Measurements from ENCODE around the gene MYO15A.

The MYO15A gene

GRCh38 chr17:18185391-18185790, 76.8 kb downstream of the MYO15A start:
- H3K4me1 ChIP-seq (ENCODE audit: insufficient read depth, insufficient read length), result peaks cover 5% of the 10 kb centered on the region
- TF ChIP-seq ZNF274 (IDR thresholded peaks at IDR 0.05; ENCODE audit: low read depth, low read length) (no peak), SUZ12 (IDR thresholded peaks at IDR 0.05; ENCODE audit: extremely low read depth, insufficient read depth, insufficient read length) (no peak), YY1 (IDR thresholded peaks at IDR 0.05; ENCODE audit: insufficient read depth, insufficient read length) (no peak)
- H3K9ac ChIP-seq (ENCODE audit: insufficient read length, low read depth), result peak overlapping the region; percentile 72
- H3K27me3 ChIP-seq (ENCODE audit: insufficient read depth, insufficient read length), result no peaks in the 10 kb centered on the region
- DNase-seq (ENCODE audit: low read depth, low spot score), result no peak
- no peaks in the 10 kb centered on the region for H3K9me3 ChIP-seq (ENCODE audit: insufficient read depth, low read length)
- H3K36me3 ChIP-seq (ENCODE audit: insufficient read depth, insufficient read length, low read length), result peaks cover 44% of the 10 kb centered on the region
- H3K4me3 ChIP-seq (ENCODE audit: insufficient read length, low read depth), result peak overlapping the region; percentile 68

DNA sequence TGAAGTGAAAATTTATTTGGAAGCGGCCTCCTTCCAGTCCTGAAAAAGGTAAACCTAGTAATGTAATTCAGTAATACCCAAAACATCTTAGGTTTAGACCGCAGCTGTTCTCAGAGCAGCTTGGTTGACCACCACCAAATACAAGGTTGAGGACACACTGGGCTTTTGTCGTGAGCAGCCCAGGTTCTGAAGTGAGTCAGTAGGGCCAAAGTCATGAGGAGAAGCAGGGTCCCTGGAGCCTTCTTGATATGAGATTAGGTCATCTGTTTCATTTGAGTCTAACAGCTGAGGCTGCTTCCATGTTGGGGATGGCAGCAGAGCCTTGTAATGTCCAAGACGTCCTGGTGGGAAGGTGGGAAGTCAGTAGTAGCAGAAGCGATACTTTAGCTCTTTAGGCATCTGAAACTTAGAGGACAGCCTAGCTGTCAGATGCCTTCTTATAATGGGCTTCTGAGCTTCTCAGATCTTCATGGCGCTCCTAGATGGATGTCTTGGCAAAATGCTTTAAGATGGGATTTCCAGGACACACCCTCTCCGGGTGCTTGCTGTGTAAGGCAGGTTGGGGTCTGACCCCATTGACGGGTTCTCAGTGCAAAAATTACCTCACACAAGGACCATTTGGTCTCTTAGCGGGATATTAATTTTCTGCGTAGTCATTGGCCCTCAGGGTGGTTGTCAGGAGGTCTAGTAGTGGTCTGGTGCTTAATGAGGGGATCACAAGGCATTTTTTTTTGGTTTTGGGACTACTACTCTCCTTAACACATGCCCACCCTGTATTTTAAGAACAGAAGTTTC, 77.5 kb downstream of the MYO15A start:
- DNase-seq (ENCODE audit: low read depth, low spot score), result no peak
- H3K36me3 ChIP-seq (ENCODE audit: insufficient read depth, insufficient read length, low read length), result peaks cover 47% of the 10 kb centered on the region
- TF ChIP-seq ZNF274 (IDR thresholded peaks at IDR 0.05; ENCODE audit: low read depth, low read length) (no peak), YY1 (IDR thresholded peaks at IDR 0.05; ENCODE audit: insufficient read depth, insufficient read length) (no peak), SUZ12 (IDR thresholded peaks at IDR 0.05; ENCODE audit: extremely low read depth, insufficient read depth, insufficient read length) (no peak)
- peak overlapping the region; percentile 41 for H3K4me3 ChIP-seq (ENCODE audit: insufficient read length, low read depth)
- H3K4me1 ChIP-seq (ENCODE audit: insufficient read depth, insufficient read length), result peaks cover 5% of the 10 kb centered on the region
- no peaks in the 10 kb centered on the region for H3K27me3 ChIP-seq (ENCODE audit: insufficient read depth, insufficient read length)
- peak overlapping the region; percentile 72 for H3K9ac ChIP-seq (ENCODE audit: insufficient read length, low read depth)
- no peaks in the 10 kb centered on the region for H3K9me3 ChIP-seq (ENCODE audit: insufficient read depth, low read length)

DNA sequence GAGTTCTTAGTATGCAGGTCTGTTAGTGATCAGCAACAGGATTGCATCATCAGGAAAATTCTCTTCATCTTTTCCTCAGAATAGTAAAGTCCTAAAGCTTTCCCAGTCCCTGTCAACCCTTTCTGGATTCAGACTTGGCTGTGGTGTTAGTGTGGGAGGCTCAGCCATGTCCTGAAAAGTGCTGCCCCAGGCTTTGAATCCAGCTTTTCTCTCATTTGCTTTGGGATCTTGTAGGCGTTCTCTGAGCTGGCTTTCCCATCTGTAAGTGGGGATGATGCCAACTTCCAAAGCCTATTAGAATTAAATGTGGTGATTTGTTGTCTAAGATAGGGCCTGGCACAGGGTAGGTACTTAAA, 78.0 kb downstream of the MYO15A start:
- H3K27me3 ChIP-seq (ENCODE audit: insufficient read depth, insufficient read length), result no peaks in the 10 kb centered on the region
- peaks cover 7% of the 10 kb centered on the region for H3K4me1 ChIP-seq (ENCODE audit: insufficient read depth, insufficient read length)
- peak overlapping the region; percentile 66 for H3K9ac ChIP-seq (ENCODE audit: insufficient read length, low read depth)
- DNase-seq (ENCODE audit: low read depth, low spot score), result no peak
- H3K36me3 ChIP-seq (ENCODE audit: insufficient read depth, insufficient read length, low read length), result peaks cover 53% of the 10 kb centered on the region
- H3K9me3 ChIP-seq (ENCODE audit: insufficient read depth, low read length), result no peaks in the 10 kb centered on the region
- no peak for TF ChIP-seq SUZ12 (IDR thresholded peaks at IDR 0.05; ENCODE audit: extremely low read depth, insufficient read depth, insufficient read length)
- H3K4me3 ChIP-seq (ENCODE audit: insufficient read length, low read depth), result peak overlapping the region; percentile 31

- no peak for DNase-seq (ENCODE audit: low read depth, low spot score)
- TF ChIP-seq ZNF274 (IDR thresholded peaks at IDR 0.05; ENCODE audit: low read depth, low read length), result no peak
- TF ChIP-seq YY1 (IDR thresholded peaks at IDR 0.05; ENCODE audit: insufficient read depth, insufficient read length), result no peak
- no peak for TF ChIP-seq SUZ12 (IDR thresholded peaks at IDR 0.05; ENCODE audit: extremely low read depth, insufficient read depth, insufficient read length)
- peaks cover 59% of the 10 kb centered on the region for H3K36me3 ChIP-seq (ENCODE audit: insufficient read depth, insufficient read length, low read length)
Measured at GRCh38 chr17:18187226-18187625, 78.7 kb downstream of the MYO15A start.

DNA sequence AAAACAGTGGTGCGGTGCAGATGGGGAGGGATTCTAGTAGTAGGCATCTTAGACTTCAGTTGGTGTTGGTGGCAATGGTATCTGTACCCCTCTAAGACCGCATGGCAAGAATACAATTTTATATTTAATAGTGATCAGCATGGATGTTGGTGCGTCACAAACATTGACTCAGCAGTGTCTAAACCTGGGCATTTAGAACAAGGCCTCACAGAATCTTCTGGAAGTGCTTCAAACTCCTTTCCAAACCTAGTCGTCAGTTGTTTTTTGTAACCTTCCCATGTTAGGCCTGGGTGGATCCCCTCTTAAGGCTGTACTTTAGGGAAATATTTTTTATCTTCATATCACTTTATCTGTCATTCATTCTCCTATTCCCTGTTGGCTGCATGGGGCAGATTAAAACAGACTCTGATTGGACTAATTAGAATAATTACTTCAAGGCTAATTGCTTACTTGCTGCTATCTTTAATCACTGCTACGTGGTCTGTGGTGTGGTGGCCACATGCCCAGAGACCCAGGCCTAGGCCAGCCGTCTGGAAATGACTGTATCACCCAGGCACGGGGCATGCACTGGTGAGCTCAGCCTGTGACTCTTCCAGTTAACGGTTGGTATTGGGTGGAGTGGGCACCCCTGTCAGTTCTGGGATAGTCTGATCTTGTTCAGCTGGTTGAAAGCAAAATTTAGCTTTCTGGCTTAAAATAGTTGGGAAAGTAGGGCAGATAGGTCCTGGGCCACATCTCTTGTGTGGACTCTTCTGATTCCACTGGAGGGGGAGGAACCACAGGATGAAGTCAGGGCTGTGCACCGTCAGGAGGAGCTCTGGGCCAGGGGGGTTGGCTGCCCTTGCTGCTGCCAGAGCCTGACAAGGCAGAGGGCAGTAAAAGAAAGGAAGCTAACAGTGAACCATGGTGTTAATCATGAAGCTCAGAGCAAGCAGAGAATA, 79.5 kb downstream of the MYO15A start:
- peaks cover 64% of the 10 kb centered on the region for H3K36me3 ChIP-seq (ENCODE audit: insufficient read depth, insufficient read length, low read length)

More at GRCh38 chr17:18187226-18187625, 78.7 kb downstream of the MYO15A start:
- Histone ChIP-seq H3K27me3 (ENCODE audit: insufficient read depth, insufficient read length) (no peaks in the 10 kb centered on the region), H3K9ac (ENCODE audit: insufficient read length, low read depth) (no peak overlapping the region), H3K4me3 (ENCODE audit: insufficient read length, low read depth) (peak overlapping the region; percentile 31), H3K4me1 (ENCODE audit: insufficient read depth, insufficient read length) (peaks cover 5% of the 10 kb centered on the region), H3K9me3 (ENCODE audit: insufficient read depth, low read length) (no peaks in the 10 kb centered on the region)

DNA sequence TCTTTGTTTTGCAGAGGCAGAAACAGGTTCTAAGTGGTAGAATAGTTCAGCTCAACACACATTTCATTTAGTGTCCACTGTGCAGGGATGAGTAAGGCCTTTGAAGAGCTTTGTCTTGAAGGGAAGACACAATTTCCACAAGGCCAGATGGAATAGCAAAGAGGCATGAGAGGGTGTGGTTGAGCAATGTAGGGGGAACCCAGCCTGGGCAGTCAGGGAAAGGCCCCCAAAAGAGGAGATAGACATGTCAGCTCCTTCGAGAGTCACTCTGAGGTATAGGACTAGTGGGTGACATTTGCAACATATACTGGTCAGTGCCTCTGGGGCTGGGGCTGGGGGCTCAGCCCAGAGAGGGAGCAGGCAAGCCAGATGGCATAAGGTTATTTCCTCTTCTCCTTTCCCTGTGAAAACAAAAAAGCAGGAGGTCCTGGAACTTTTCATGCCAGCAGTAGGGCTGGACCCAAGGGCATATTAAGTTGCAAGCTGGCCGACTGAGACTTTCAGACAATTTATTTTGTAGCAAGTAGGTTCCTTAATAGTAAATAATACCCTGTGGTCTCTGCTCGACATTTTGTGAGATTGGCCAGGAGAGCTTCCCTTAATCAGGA, 82.2 kb downstream of the MYO15A start:
- Histone ChIP-seq H3K4me3 (ENCODE audit: insufficient read length, low read depth) (no peak overlapping the region), H3K9me3 (ENCODE audit: insufficient read depth, low read length) (no peaks in the 10 kb centered on the region), H3K4me1 (ENCODE audit: insufficient read depth, insufficient read length) (peaks cover 5% of the 10 kb centered on the region), H3K9ac (ENCODE audit: insufficient read length, low read depth) (no peak overlapping the region), H3K36me3 (ENCODE audit: insufficient read depth, insufficient read length, low read length) (peaks cover 79% of the 10 kb centered on the region), H3K27me3 (ENCODE audit: insufficient read depth, insufficient read length) (no peaks in the 10 kb centered on the region)
- no peak for DNase-seq (ENCODE audit: low read depth, low spot score)
- no peak for TF ChIP-seq SUZ12 (IDR thresholded peaks at IDR 0.05; ENCODE audit: extremely low read depth, insufficient read depth, insufficient read length)
- no peak for TF ChIP-seq YY1 (IDR thresholded peaks at IDR 0.05; ENCODE audit: insufficient read depth, insufficient read length)

More for the DNA sequence above, 79.5 kb downstream of the MYO15A start:
- Histone ChIP-seq H3K9ac (ENCODE audit: insufficient read length, low read depth) (no peak overlapping the region), H3K4me1 (ENCODE audit: insufficient read depth, insufficient read length) (peaks cover 5% of the 10 kb centered on the region), H3K9me3 (ENCODE audit: insufficient read depth, low read length) (no peaks in the 10 kb centered on the region), H3K4me3 (ENCODE audit: insufficient read length, low read depth) (no peak overlapping the region), H3K27me3 (ENCODE audit: insufficient read depth, insufficient read length) (no peaks in the 10 kb centered on the region)
- TF ChIP-seq SUZ12 (IDR thresholded peaks at IDR 0.05; ENCODE audit: extremely low read depth, insufficient read depth, insufficient read length) (no peak), YY1 (IDR thresholded peaks at IDR 0.05; ENCODE audit: insufficient read depth, insufficient read length) (no peak), ZNF274 (IDR thresholded peaks at IDR 0.05; ENCODE audit: low read depth, low read length) (no peak)
- DNase-seq (ENCODE audit: low read depth, low spot score), result no peak
